HCT116 (cell line): ENCODE results near the gene B3GNT2.

Experiments
- ELF1 ChIP-seq: IDR thresholded peaks from 2 replicates; pipeline ENCODE4 v1.6.1; 2012; ENCODE audit warnings: low read depth, borderline replicate concordance
- JUND ChIP-seq: IDR thresholded peaks from 2 replicates; pipeline ENCODE4 v1.6.1; 2012
- POLR2A ChIP-seq: IDR thresholded peaks from 2 replicates; pipeline ENCODE4 v1.7.0; 2011; ENCODE audit warnings: borderline replicate concordance; ENCODE audit not compliant: insufficient read depth, insufficient read length; ENCODE audit errors: extremely low read depth
- REST ChIP-seq: IDR thresholded peaks from 2 replicates; pipeline ENCODE4 v1.6.1; 2012; ENCODE audit warnings: low read depth

DNA sequence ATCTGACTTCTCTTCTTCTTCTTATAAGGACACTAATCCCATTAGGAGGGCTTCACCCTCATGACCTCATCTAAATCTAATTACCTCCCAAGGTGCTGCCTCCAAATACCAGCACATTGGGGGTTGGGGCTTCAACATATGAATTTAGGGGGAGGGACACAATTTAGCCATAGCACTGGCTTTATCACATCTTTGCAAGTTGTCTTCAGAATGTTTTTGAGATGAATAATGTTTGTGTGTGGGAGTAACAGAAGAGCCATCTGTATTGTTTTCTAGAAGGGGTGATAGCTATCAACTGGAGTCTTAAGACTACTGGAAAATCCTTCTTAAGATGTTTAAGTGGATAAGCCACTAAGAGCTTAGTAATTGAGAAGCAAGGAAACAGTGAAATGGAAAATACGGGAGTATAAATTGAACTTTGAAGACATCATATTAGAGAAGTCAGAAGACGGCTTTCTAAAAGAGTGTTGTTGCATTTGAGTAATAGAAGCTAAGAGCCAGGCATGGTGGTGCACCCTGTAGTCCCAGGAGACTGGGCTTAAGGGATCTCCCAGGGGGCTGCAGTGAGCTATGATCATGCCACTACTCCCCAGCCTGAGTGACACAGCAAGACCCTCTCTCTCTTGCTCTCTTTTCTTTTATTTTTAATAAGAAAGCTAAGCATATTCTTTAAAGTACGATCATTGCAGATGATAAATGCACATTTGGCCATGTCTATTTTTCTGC lies 32.6 kb upstream of the B3GNT2 start:
- TF ChIP-seq POLR2A (no peak), JUND (no peak), ELF1 (no peak), REST (no peak)
